Right atrium auricular region (tissue), 2 donors: ENCODE data around the gene VPS4B. TPM values are rescaled to one million over a fixed set of nuclear protein-coding genes. Genes with fewer than 3 reads are reported as not detected.

ENCODE experiments used
- DNase-seq: peaks from one replicate; pipeline ENCODE4 v3.0.0-alpha.2; 2019; ENCODE audit warnings: low spot score
- H3K27ac ChIP-seq, 2 donors: fragments of 200-600 bp; sonication (generic); 1 replicate in 1 of 2; 2 replicates in 1 of 2; pipeline ENCODE4 v1.5.1; 2016 to 2019
- H3K27me3 ChIP-seq, 2 donors: fragments of 200-600 bp; sonication (generic); one replicate each; pipeline versions ENCODE4 v1.5.1 to v1.6.0; 2017 to 2019
- H3K36me3 ChIP-seq: fragments of 200-600 bp; sonication (generic); one replicate; pipeline ENCODE4 v1.5.1; 2016
- H3K4me1 ChIP-seq, 2 donors: fragments of 200-600 bp; sonication (generic); one replicate each; pipeline versions ENCODE4 v1.5.1 to v1.6.0; 2017 to 2019
- H3K4me3 ChIP-seq, 2 donors: fragments of 200-600 bp; sonication (generic); 1 replicate in 1 of 2; 2 replicates in 1 of 2; pipeline ENCODE4 v1.5.1; 2017 to 2019; ENCODE audit warnings: mild to moderate bottlenecking in 1 of 2, moderate library complexity in 1 of 2
- H3K9me3 ChIP-seq, 2 donors: fragments of 200-600 bp; sonication (generic); one replicate each; pipeline ENCODE4 v1.5.1; 2019
- CTCF ChIP-seq, 2 donors: fragments of 200-600 bp; sonication (generic); IDR thresholded peaks; one replicate each; pipeline ENCODE4 v1.5.1; 2019; ENCODE audit warnings: antibody characterized with exemption in 2 of 2
- total RNA-seq, 2 donors: library from RNA; depleted of rRNA; stranded (reverse); fragments of >200 nt; gene quantifications; one replicate each; pipeline ENCODE4 v1.1.0, GENCODE V29; 2016

VPS4B gene
- total RNA-seq = 10 to 100 TPM; 14.1 to 16.4 TPM

GRCh38 chr18:63422087-63422863 is at the start of gene VPS4B:
Gene VPS4B, minus strand, starts transcription at chr18:63422476. Its CDS starts 217 bp downstream, at chr18:63422259.
- Histone ChIP-seq H3K27me3 (no peaks in the 10 kb centered on the region), H3K9me3 (no peaks in the 10 kb centered on the region), H3K36me3 (peaks cover 9% of the 10 kb centered on the region), H3K4me1 (peaks cover 0 to 26% of the 10 kb centered on the region in 2 donors), H3K27ac (peak within 1 kb of the TSS; percentile 97 to 98), H3K4me3 (peak within 1 kb of the TSS; percentile 84 to 94)
- peak in 1 of 2 donors; percentile 12 for TF ChIP-seq CTCF (IDR thresholded peaks at IDR 0.05)
- DNase-seq = peak; percentile 99

GRCh38 chr18:63470751-63471150 is 48.5 kb upstream of the VPS4B start:
- no peak for TF ChIP-seq CTCF (IDR thresholded peaks at IDR 0.05)
- Histone ChIP-seq H3K27me3 (no peaks in the 10 kb centered on the region), H3K4me3 (no peak overlapping the region), H3K4me1 (no peaks in the 10 kb centered on the region), H3K27ac (no peak overlapping the region), H3K36me3 (no peaks in the 10 kb centered on the region), H3K9me3 (no peaks in the 10 kb centered on the region)
- no peak for DNase-seq

GRCh38 chr18:63468575-63468974 is 46.3 kb upstream of the VPS4B start:
- Histone ChIP-seq H3K9me3 (no peaks in the 10 kb centered on the region), H3K36me3 (no peaks in the 10 kb centered on the region), H3K27ac (no peak overlapping the region), H3K4me3 (no peak overlapping the region), H3K4me1 (no peaks in the 10 kb centered on the region), H3K27me3 (no peaks in the 10 kb centered on the region)
- DNase-seq = no peak
- TF ChIP-seq CTCF (IDR thresholded peaks at IDR 0.05) = no peak

- DNase-seq = no peak
- Histone ChIP-seq H3K9me3 (no peaks in the 10 kb centered on the region), H3K36me3 (no peaks in the 10 kb centered on the region), H3K27me3 (no peaks in the 10 kb centered on the region), H3K4me1 (no peaks in the 10 kb centered on the region), H3K4me3 (no peak overlapping the region), H3K27ac (no peak overlapping the region)
- TF ChIP-seq CTCF (IDR thresholded peaks at IDR 0.05) = no peak
Observed at GRCh38 chr18:63467699-63468098, 45.4 kb upstream of the VPS4B start.

- Histone ChIP-seq H3K27me3 (no peaks in the 10 kb centered on the region), H3K36me3 (no peaks in the 10 kb centered on the region), H3K9me3 (no peaks in the 10 kb centered on the region), H3K27ac (no peak overlapping the region), H3K4me1 (no peaks in the 10 kb centered on the region), H3K4me3 (no peak overlapping the region)
- DNase-seq = no peak
- TF ChIP-seq CTCF (IDR thresholded peaks at IDR 0.05) = no peak
Observed at GRCh38 chr18:63465059-63465458, 42.8 kb upstream of the VPS4B start.

GRCh38 chr18:63464434-63464833 is 42.2 kb upstream of the VPS4B start:
- Histone ChIP-seq H3K36me3 (no peaks in the 10 kb centered on the region), H3K9me3 (no peaks in the 10 kb centered on the region), H3K4me3 (no peak overlapping the region), H3K27ac (no peak overlapping the region), H3K27me3 (no peaks in the 10 kb centered on the region), H3K4me1 (no peaks in the 10 kb centered on the region)
- no peak for TF ChIP-seq CTCF (IDR thresholded peaks at IDR 0.05)
- DNase-seq = no peak
